Measurements from ENCODE around the gene DSCAM.

DSCAM gene

GRCh38 chr21:40117236-40117635, 729.7 kb downstream of the DSCAM start:
- no peak for DNase-seq

GRCh38 chr21:40115775-40116174, 731.2 kb downstream of the DSCAM start:
- DNase-seq = no peak

GRCh38 chr21:40102682-40103081, 744.3 kb downstream of the DSCAM start:
- no peak for DNase-seq

GRCh38 chr21:40099809-40100208, 747.1 kb downstream of the DSCAM start:
- no peak for DNase-seq

GRCh38 chr21:40095477-40095876, 751.5 kb downstream of the DSCAM start:
- DNase-seq = no peak

GRCh38 chr21:40080385-40080784, 766.6 kb downstream of the DSCAM start:
- peak; percentile 7 for DNase-seq

GRCh38 chr21:40074710-40075109, 772.2 kb downstream of the DSCAM start:
- no peak for DNase-seq

- no peak for DNase-seq
Measured at GRCh38 chr21:40074198-40074597, 772.8 kb downstream of the DSCAM start.

- DNase-seq = no peak
Measured at GRCh38 chr21:40073642-40074041, 773.3 kb downstream of the DSCAM start.

- no peak for DNase-seq
Measured at GRCh38 chr21:40070871-40071270, 776.1 kb downstream of the DSCAM start.

GRCh38 chr21:40067751-40068150, 779.2 kb downstream of the DSCAM start:
- DNase-seq = no peak

GRCh38 chr21:40066221-40066620, 780.7 kb downstream of the DSCAM start:
- no peak for DNase-seq

- no peak for DNase-seq
Measured at GRCh38 chr21:40060083-40060677, 786.8 kb downstream of the DSCAM start.

- DNase-seq = no peak
Measured at GRCh38 chr21:40057331-40057730, 789.6 kb downstream of the DSCAM start.

GRCh38 chr21:40056031-40056430, 790.9 kb downstream of the DSCAM start:
- DNase-seq = no peak

GRCh38 chr21:40054403-40054802, 792.6 kb downstream of the DSCAM start:
- no peak for DNase-seq

GRCh38 chr21:40053007-40053406, 794.0 kb downstream of the DSCAM start:
- peak; percentile 4 for DNase-seq

GRCh38 chr21:40052276-40052675, 794.7 kb downstream of the DSCAM start:
- no peak for DNase-seq

- DNase-seq = no peak
Measured at GRCh38 chr21:40051801-40052200, 795.2 kb downstream of the DSCAM start.

- no peak for DNase-seq
Measured at GRCh38 chr21:40049931-40050290, 797.0 kb downstream of the DSCAM start.

- DNase-seq = peak; percentile 78
Measured at GRCh38 chr21:40049031-40049930, 797.7 kb downstream of the DSCAM start.

- DNase-seq = peak; percentile 67
Measured at GRCh38 chr21:40047993-40048730, 798.8 kb downstream of the DSCAM start.

- DNase-seq = peak; percentile 4
Measured at GRCh38 chr21:40047211-40047610, 799.7 kb downstream of the DSCAM start.
